HepG2 (cell line): ENCODE measurements around the gene RNF213.

Source experiments
- AFF4 ChIP-seq: sonication (generic); formaldehyde crosslinking; IDR thresholded peaks from 2 replicates; pipeline ENCODE4 v1.4.0; 2020; ENCODE audit warnings: missing genetic modification reagents
- CBX5 ChIP-seq: sonication (generic); formaldehyde crosslinking; IDR thresholded peaks from 2 replicates; pipeline ENCODE4 v1.4.0; 2020; ENCODE audit warnings: missing genetic modification reagents, borderline replicate concordance
- HMGXB4 ChIP-seq, 2 experiments: sonication (generic) in 1 of 2; formaldehyde crosslinking in 1 of 2; IDR thresholded peaks; 2 replicates each; pipeline versions ENCODE4 v1.4.0 to v1.6.1; 2018 to 2020; ENCODE audit warnings: missing genetic modification reagents in 2 of 2, borderline replicate concordance in 1 of 2, low read depth in 1 of 2, mild to moderate bottlenecking in 1 of 2, missing biosample characterization in 1 of 2
- MAFK ChIP-seq, 2 experiments: IDR thresholded peaks in 1 of 2; conservative IDR thresholded peaks in 1 of 2; 2 replicates each; pipeline ENCODE4 v1.6.1; 2011; ENCODE audit warnings: improper control_type of control experiment in 2 of 2, low read length in 2 of 2
- MYNN ChIP-seq: sonication (generic); formaldehyde crosslinking; IDR thresholded peaks from 2 replicates; pipeline ENCODE4 v1.4.0; 2020; ENCODE audit warnings: mild to moderate bottlenecking, low read depth, missing genetic modification reagents
- NFATC3 ChIP-seq: sonication (generic); formaldehyde crosslinking; IDR thresholded peaks from 2 replicates; pipeline ENCODE4 v1.5.1; 2020; ENCODE audit warnings: mild to moderate bottlenecking, missing genetic modification reagents
- RAD21 ChIP-seq: fragments of 450-650 bp; formaldehyde crosslinking; IDR thresholded peaks from 2 replicates; pipeline ENCODE4 v1.5.0; 2020; ENCODE audit warnings: mild to moderate bottlenecking
- TCF7L2 ChIP-seq: IDR thresholded peaks from 2 replicates; pipeline ENCODE4 v1.6.1; 2011; ENCODE audit warnings: mild to moderate bottlenecking, low read depth, low read length, moderate library complexity
- ZNF34 ChIP-seq: sonication (generic); formaldehyde crosslinking; IDR thresholded peaks from 2 replicates; pipeline ENCODE4 v1.4.0; 2020; ENCODE audit warnings: mild to moderate bottlenecking, missing genetic modification reagents, borderline replicate concordance
- ZNF710 ChIP-seq: sonication (generic); formaldehyde crosslinking; IDR thresholded peaks from 2 replicates; pipeline ENCODE4 v1.5.0; 2020; ENCODE audit warnings: mild to moderate bottlenecking, missing genetic modification reagents, borderline replicate concordance
- TF ChIP-seq, protein P1 (sequence below): IDR thresholded peaks from 2 replicates; pipeline ENCODE4 v1.6.1; 2016; ENCODE audit warnings: low read depth

- no peak for TF ChIP-seq MAFK (conservative IDR thresholded peaks at IDR 0.05 in 1 of 2, IDR thresholded peaks at IDR 0.05 in 1 of 2; ENCODE audit: low read length in 2 of 2)
- no peak for TF ChIP-seq ZNF34 (CRISPR knock-in tag)
- no peak for TF ChIP-seq HMGXB4 (CRISPR knock-in tag; IDR thresholded peaks at IDR 0.05; ENCODE audit: borderline replicate concordance in 1 of 2, low read depth in 1 of 2)
- TF ChIP-seq RAD21 (CRISPR knock-in tag): no peak
- TF ChIP-seq MYNN (CRISPR knock-in tag): no peak
- TF ChIP-seq NFATC3: no peak
- no peak for TF ChIP-seq AFF4 (CRISPR knock-in tag)
- TF ChIP-seq ZNF710 (CRISPR knock-in tag): no peak
- no peak for TF ChIP-seq TCF7L2
- TF ChIP-seq CBX5: no peak
- TF ChIP-seq, protein P1, sequence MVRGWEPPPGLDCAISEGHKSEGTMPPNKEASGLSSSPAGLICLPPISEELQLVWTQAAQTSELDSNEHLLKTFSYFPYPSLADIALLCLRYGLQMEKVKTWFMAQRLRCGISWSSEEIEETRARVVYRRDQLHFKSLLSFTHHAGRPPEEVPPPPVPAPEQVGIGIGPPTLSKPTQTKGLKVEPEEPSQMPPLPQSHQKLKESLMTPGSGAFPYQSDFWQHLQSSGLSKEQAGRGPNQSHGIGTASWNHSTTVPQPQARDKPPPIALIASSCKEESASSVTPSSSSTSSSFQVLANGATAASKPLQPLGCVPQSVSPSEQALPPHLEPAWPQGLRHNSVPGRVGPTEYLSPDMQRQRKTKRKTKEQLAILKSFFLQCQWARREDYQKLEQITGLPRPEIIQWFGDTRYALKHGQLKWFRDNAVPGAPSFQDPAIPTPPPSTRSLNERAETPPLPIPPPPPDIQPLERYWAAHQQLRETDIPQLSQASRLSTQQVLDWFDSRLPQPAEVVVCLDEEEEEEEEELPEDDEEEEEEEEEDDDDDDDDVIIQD (CRISPR knock-in tag): no peak
Measured at GRCh38 chr17:80218391-80218790, 42.3 kb upstream of the RNF213 start.
